Kidney (tissue), 14 donors: ENCODE data around the gene PLCD3. TPM values are rescaled to one million over a fixed set of nuclear protein-coding genes. Genes with fewer than 3 reads are reported as not detected.
A peak's percentile ranks its signal among the peaks of the same experiment; 100 is the strongest.

Experiments
- DNase-seq, 5 donors: peaks; one replicate each; pipeline ENCODE4 v3.0.0-alpha.2; 2013 to 2020
- FAIRE-seq: peaks from 2 replicates; lab custom pipeline; 2012; peaks lifted over from hg19 to GRCh38; lab: Jason Lieb, UNC
- H3K27ac ChIP-seq, 2 donors: one replicate each; pipeline ENCODE4 v1.7.0; 2013; ENCODE audit warnings: low read depth in 2 of 2, low read length in 2 of 2, inconsistent platforms in 1 of 2
- H3K27me3 ChIP-seq: one replicate; pipeline ENCODE4 v1.7.1; 2013; ENCODE audit warnings: low read length, inconsistent platforms; ENCODE audit not compliant: control insufficient read depth, insufficient read depth
- H3K36me3 ChIP-seq, 3 donors: one replicate each; pipeline versions ENCODE4 v1.7.0 to v1.7.1; 2013; ENCODE audit warnings: low read length in 3 of 3, control low read depth in 1 of 3, inconsistent platforms in 1 of 3; ENCODE audit not compliant: insufficient read depth in 3 of 3, control insufficient read depth in 2 of 3
- H3K4me1 ChIP-seq, 3 donors: one replicate each; pipeline versions ENCODE4 v1.7.0 to v1.7.1; 2013; ENCODE audit warnings: low read length in 3 of 3, inconsistent platforms in 1 of 3, low read depth in 1 of 3; ENCODE audit not compliant: control insufficient read depth in 2 of 3, insufficient read depth in 2 of 3
- H3K4me3 ChIP-seq, 3 donors: one replicate each; pipeline versions ENCODE4 v1.7.0 to v1.8.1; 2013; ENCODE audit warnings: low read length in 3 of 3, control low read depth in 1 of 3, inconsistent platforms in 1 of 3
- H3K9ac ChIP-seq, 3 donors: one replicate each; pipeline versions ENCODE4 v1.7.0 to v1.7.1; 2013; ENCODE audit warnings: low read length in 3 of 3, control low read depth in 1 of 3, inconsistent platforms in 1 of 3
- H3K9me3 ChIP-seq, 3 donors: one replicate each; pipeline versions ENCODE4 v1.7.0 to v1.7.1; 2013; ENCODE audit warnings: low read length in 3 of 3, control low read depth in 1 of 3, inconsistent platforms in 1 of 3; ENCODE audit not compliant: control insufficient read depth in 2 of 3, insufficient read depth in 1 of 3
- intact Hi-C: fragments of 100-400 bp; cut with DNase I; formaldehyde crosslinking; loops from one replicate; pipeline ENCODE4 v1.11.1; 2022
- polyA plus RNA-seq: library from polyadenylated mRNA; stranded (reverse); fragments of 350-450 nt; fragmentation: Illumina TruSeq; extraction: RNeasy Lipid Tissue Mini Kit (QIAGEN cat#74804); gene quantifications from one replicate; pipeline ENCODE4 v1.2.3, GENCODE V29; 2014; ENCODE audit warnings: low read depth, low replicate concordance; ENCODE audit not compliant: insufficient read depth
- total RNA-seq: library from RNA; stranded (reverse); fragmentation: NEBNext Ultra II Directional; extraction: Animal tissue kit (Norgen Biotek cat#: 25700); gene quantifications from one replicate; pipeline ENCODE4 v1.2.1, GENCODE V29; 2021
- TF ChIP-seq, protein P1 (sequence below): IDR thresholded peaks from 3 replicates; pipeline ENCODE4 v1.5.1; 2012; ENCODE audit warnings: mild to moderate bottlenecking, moderate library complexity, borderline replicate concordance; ENCODE audit not compliant: insufficient read depth; ENCODE audit errors: extremely low read depth
- donor health status: control.
- donor health status: control.
- donor health status: control.
- donor health status: control.
- donor health status: control.
- donor health status: DM: yes; HTN: yes; CAD: no.
- donor health status: Normal renal cell carcinoma (clear cell type).

The PLCD3 gene
- total and polyA plus RNA-seq, 2 donors from 2014 or later, result 14.8 to 111 TPM

- Histone ChIP-seq H3K9me3 (no peaks in the 10 kb centered on the region), H3K9ac (no peak overlapping the region), H3K27me3 (no peaks in the 10 kb centered on the region), H3K4me3 (peak overlapping the region in 1 of 3 donors; percentile 59), H3K27ac (peak overlapping the region in 1 of 2 donors; percentile 93), H3K4me1 (peaks cover 2 to 14% (median 12%) of the 10 kb centered on the region in 3 donors), H3K36me3 (peaks cover 0 to 4% (median 0%) of the 10 kb centered on the region in 3 donors)
- FAIRE-seq (no peak), DNase-seq (peak in 2 of 5 donors; percentile 53 to 60)
- TF ChIP-seq, protein P1, sequence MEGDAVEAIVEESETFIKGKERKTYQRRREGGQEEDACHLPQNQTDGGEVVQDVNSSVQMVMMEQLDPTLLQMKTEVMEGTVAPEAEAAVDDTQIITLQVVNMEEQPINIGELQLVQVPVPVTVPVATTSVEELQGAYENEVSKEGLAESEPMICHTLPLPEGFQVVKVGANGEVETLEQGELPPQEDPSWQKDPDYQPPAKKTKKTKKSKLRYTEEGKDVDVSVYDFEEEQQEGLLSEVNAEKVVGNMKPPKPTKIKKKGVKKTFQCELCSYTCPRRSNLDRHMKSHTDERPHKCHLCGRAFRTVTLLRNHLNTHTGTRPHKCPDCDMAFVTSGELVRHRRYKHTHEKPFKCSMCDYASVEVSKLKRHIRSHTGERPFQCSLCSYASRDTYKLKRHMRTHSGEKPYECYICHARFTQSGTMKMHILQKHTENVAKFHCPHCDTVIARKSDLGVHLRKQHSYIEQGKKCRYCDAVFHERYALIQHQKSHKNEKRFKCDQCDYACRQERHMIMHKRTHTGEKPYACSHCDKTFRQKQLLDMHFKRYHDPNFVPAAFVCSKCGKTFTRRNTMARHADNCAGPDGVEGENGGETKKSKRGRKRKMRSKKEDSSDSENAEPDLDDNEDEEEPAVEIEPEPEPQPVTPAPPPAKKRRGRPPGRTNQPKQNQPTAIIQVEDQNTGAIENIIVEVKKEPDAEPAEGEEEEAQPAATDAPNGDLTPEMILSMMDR, result no peak
- intact Hi-C loops, result no loop called here
Observed at GRCh38 chr17:45143094-45143670, 10.9 kb upstream of the PLCD3 start.

GRCh38 chr17:45139533-45139920 is 7.2 kb upstream of the PLCD3 start:
- peaks cover 0 to 4% (median 0%) of the 10 kb centered on the region in 3 donors for H3K36me3 ChIP-seq
- intact Hi-C loops, result loop anchor here (10.0 kb wide), 1 partner anchor 55 kb away; no protein-coding TSS in a partner anchor
- H3K9me3 ChIP-seq, result no peaks in the 10 kb centered on the region
- no peak overlapping the region for H3K9ac ChIP-seq
- FAIRE-seq (no peak), DNase-seq (no peak)
- TF ChIP-seq, protein P1, result no peak
- H3K4me3 ChIP-seq, result no peak overlapping the region
- peaks cover 0 to 11% (median 6%) of the 10 kb centered on the region in 3 donors for H3K4me1 ChIP-seq
- H3K27me3 ChIP-seq, result no peaks in the 10 kb centered on the region
- H3K27ac ChIP-seq, result no peak overlapping the region

DNA sequence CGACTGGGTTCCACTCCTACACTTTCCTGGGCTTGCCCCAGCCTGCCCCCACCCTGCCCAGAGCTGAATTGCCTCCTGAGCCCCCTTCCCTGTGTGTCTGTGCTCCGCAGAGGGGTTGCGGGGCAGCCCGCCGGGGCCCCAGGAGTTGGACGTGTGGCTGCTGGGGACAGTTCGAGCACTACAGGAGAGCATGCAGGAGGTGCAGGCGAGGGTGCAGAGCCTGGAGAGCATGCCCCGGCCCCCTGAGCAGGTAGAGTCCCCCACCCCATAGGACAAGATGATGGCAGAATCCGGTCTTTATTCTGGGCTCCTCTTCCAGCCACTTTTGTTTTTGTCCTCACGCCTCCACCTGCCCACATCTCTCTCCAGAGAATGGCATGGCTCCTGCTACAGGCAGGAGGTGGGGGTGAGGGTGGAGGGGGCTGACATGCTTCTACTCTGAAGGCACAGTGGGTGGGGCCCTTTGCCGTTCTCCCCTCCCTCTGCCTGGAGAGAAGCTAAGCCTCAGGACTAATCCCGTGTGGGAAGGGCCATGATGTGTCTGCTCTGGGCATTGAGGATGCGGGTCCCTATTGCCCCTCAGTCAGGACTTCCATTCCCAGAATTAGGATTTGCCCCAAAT is 6.7 kb upstream of the PLCD3 start:
- FAIRE-seq (no peak), DNase-seq (peak in 1 of 5 donors; percentile 53)
- intact Hi-C loops, result loop anchor here (10.0 kb wide), 1 partner anchor 56 kb away; no protein-coding TSS in a partner anchor
- TF ChIP-seq, protein P1, result no peak
- no peak overlapping the region for H3K4me3 ChIP-seq
- peaks cover 0 to 10% (median 6%) of the 10 kb centered on the region in 3 donors for H3K4me1 ChIP-seq
- no peak overlapping the region for H3K9ac ChIP-seq
- H3K36me3 ChIP-seq, result peaks cover 0 to 4% (median 0%) of the 10 kb centered on the region in 3 donors
- H3K27ac ChIP-seq, result no peak overlapping the region
- H3K9me3 ChIP-seq, result no peaks in the 10 kb centered on the region
- no peaks in the 10 kb centered on the region for H3K27me3 ChIP-seq
